Inflammatory macrophage treated with lipopolysaccharide for 1 hour (primary cell): ENCODE measurements around the gene ACO2.
"Not testable (repeated sequence)": the region's sequence is repeated elsewhere in the genome, so short reads cannot be mapped to it uniquely, and the experiment has no call there.

Experiments
- DNase-seq, 2 donors: peaks; one replicate each; pipeline ENCODE4 v3.0.0-alpha.2; 2020 to 2022

Gene ACO2

GRCh38 chr22:41543854-41544670 is 75.1 kb downstream of the ACO2 start, which contains the start of gene POLR3H:
Gene POLR3H (minus strand): TSS chr22:41544470. CDS start chr22:41544101, 369 bp downstream.
- DNase-seq: peak; percentile 98 to 99

- DNase-seq: no peak
Observed at GRCh38 chr22:41544671-41545476, 76.0 kb downstream of the ACO2 start.

GRCh38 chr22:41548830-41549211 is 79.9 kb downstream of the ACO2 start:
- DNase-seq: no peak

GRCh38 chr22:41550952-41551491 is 82.1 kb downstream of the ACO2 start:
- DNase-seq: no peak

GRCh38 chr22:41551877-41552582 is 83.1 kb downstream of the ACO2 start:
- DNase-seq: no peak

- DNase-seq: no peak
Observed at GRCh38 chr22:41555325-41555982, 86.5 kb downstream of the ACO2 start.

GRCh38 chr22:41556561-41556960 is 87.6 kb downstream of the ACO2 start:
- no peak for DNase-seq

- no peak for DNase-seq
Observed at GRCh38 chr22:41557401-41558240, 88.7 kb downstream of the ACO2 start.

GRCh38 chr22:41558241-41558630 is 89.3 kb downstream of the ACO2 start:
- DNase-seq: not testable (repeated sequence)

- DNase-seq: no peak
Observed at GRCh38 chr22:41560095-41560471, 91.2 kb downstream of the ACO2 start.

GRCh38 chr22:41561335-41561734 is 92.4 kb downstream of the ACO2 start:
- DNase-seq: no peak

- no peak for DNase-seq
Observed at GRCh38 chr22:41561788-41562187, 92.9 kb downstream of the ACO2 start.

GRCh38 chr22:41562461-41562860 is 93.5 kb downstream of the ACO2 start:
- DNase-seq: no peak

- DNase-seq: no peak
Observed at GRCh38 chr22:41563051-41563711, 94.3 kb downstream of the ACO2 start.

- DNase-seq: no peak
Observed at GRCh38 chr22:41564563-41564962, 95.6 kb downstream of the ACO2 start.

- no peak for DNase-seq
Observed at GRCh38 chr22:41565403-41566054, 96.6 kb downstream of the ACO2 start.

- DNase-seq: no peak
Observed at GRCh38 chr22:41567512-41567768, 98.5 kb downstream of the ACO2 start.

GRCh38 chr22:41568811-41569210 is 99.9 kb downstream of the ACO2 start:
- no peak for DNase-seq

- no peak for DNase-seq
Observed at GRCh38 chr22:41570221-41570620, 101.3 kb downstream of the ACO2 start.

- no peak for DNase-seq
Observed at GRCh38 chr22:41571786-41572185, 102.9 kb downstream of the ACO2 start.

GRCh38 chr22:41572305-41572704 is 103.4 kb downstream of the ACO2 start:
- DNase-seq: not testable (repeated sequence)
